OCI-LY1 (cell line): ENCODE measurements around the gene CHCHD3.

Source experiments
- H2AFZ ChIP-seq: fragments of 200-600 bp; sonication (generic), shearing (Covaris generic); 2 replicates; pipeline ENCODE4 v1.6.0; 2014; ENCODE audit warnings: antibody characterized with exemption, mild to moderate bottlenecking, low read length
- H3F3A ChIP-seq: fragments of 200-600 bp; sonication (generic), shearing (Covaris generic); 2 replicates; pipeline ENCODE4 v1.6.0; 2014; ENCODE audit warnings: mild to moderate bottlenecking, antibody characterized with exemption, low read length, moderate library complexity; ENCODE audit not compliant: insufficient read depth
- H3K27ac ChIP-seq: fragments of 200-600 bp; sonication (generic); 2 replicates; pipeline ENCODE4 v1.5.1; 2014; ENCODE audit warnings: low read length, mixed run types, mild to moderate bottlenecking, low read depth; ENCODE audit not compliant: poor library complexity, severe bottlenecking
- H3K27me3 ChIP-seq: fragments of 200-600 bp; sonication (generic); 2 replicates; pipeline ENCODE4 v1.6.0; 2014; ENCODE audit warnings: antibody characterized with exemption, mild to moderate bottlenecking, low read length, moderate library complexity; ENCODE audit not compliant: insufficient read depth
- H3K36me3 ChIP-seq: fragments of 200-600 bp; sonication (generic); 2 replicates; pipeline ENCODE4 v1.6.1; 2014; ENCODE audit warnings: mild to moderate bottlenecking, antibody characterized with exemption, low read length, moderate library complexity, mixed read lengths; ENCODE audit not compliant: insufficient read depth
- H3K4me1 ChIP-seq: fragments of 200-600 bp; sonication (generic); 2 replicates; pipeline ENCODE4 v1.5.1; 2014; ENCODE audit warnings: mild to moderate bottlenecking, low read length, moderate library complexity; ENCODE audit not compliant: insufficient read depth, severe bottlenecking
- H3K4me2 ChIP-seq: fragments of 200-600 bp; sonication (generic), shearing (Covaris generic); 2 replicates; pipeline ENCODE4 v1.6.1; 2014; ENCODE audit warnings: low read length
- H3K4me3 ChIP-seq: fragments of 200-600 bp; sonication (generic); 2 replicates; pipeline ENCODE4 v1.5.1; 2014; ENCODE audit warnings: low read length, low read depth, mild to moderate bottlenecking, mixed read lengths; ENCODE audit not compliant: poor library complexity, severe bottlenecking
- H3K79me2 ChIP-seq: fragments of 200-600 bp; shearing (Covaris generic); 2 replicates; pipeline ENCODE4 v1.6.1; 2016; ENCODE audit warnings: mixed run types, low read length, mixed read lengths; ENCODE audit not compliant: insufficient read depth
- H3K9ac ChIP-seq: fragments of 200-600 bp; sonication (generic), shearing (Covaris generic); 2 replicates; pipeline ENCODE4 v1.6.1; 2014; ENCODE audit warnings: mild to moderate bottlenecking, low read length, mixed read lengths
- H3K9me2 ChIP-seq: fragments of 200-600 bp; sonication (generic), shearing (Covaris generic); 2 replicates; pipeline ENCODE4 v1.6.1; 2014; ENCODE audit warnings: low read depth, mild to moderate bottlenecking, low read length, mixed read lengths
- H3K9me3 ChIP-seq: fragments of 200-600 bp; shearing (Covaris generic); 2 replicates; pipeline ENCODE4 v1.6.1; 2014; ENCODE audit warnings: low read length, mixed read lengths
- H4K20me1 ChIP-seq: fragments of 200-600 bp; sonication (generic), shearing (Covaris generic); 2 replicates; pipeline ENCODE4 v1.6.0; 2016; ENCODE audit warnings: mild to moderate bottlenecking, low read length; ENCODE audit not compliant: insufficient read depth
- EZH2 ChIP-seq: fragments of 200-600 bp; sonication (generic), shearing (Covaris generic); IDR thresholded peaks from 2 replicates; pipeline ENCODE4 v1.8.0; 2017; ENCODE audit warnings: borderline replicate concordance, mixed run types, mild to moderate bottlenecking, antibody characterized with exemption, low read length, moderate library complexity, mixed read lengths
- TF ChIP-seq, protein P1 (sequence below): fragments of 200-600 bp; sonication (generic), shearing (Covaris generic); IDR thresholded peaks from 2 replicates; pipeline ENCODE4 v1.5.1; 2017; ENCODE audit warnings: mild to moderate bottlenecking, antibody characterized with exemption, low read length, moderate library complexity, mixed read lengths

Gene CHCHD3

DNA sequence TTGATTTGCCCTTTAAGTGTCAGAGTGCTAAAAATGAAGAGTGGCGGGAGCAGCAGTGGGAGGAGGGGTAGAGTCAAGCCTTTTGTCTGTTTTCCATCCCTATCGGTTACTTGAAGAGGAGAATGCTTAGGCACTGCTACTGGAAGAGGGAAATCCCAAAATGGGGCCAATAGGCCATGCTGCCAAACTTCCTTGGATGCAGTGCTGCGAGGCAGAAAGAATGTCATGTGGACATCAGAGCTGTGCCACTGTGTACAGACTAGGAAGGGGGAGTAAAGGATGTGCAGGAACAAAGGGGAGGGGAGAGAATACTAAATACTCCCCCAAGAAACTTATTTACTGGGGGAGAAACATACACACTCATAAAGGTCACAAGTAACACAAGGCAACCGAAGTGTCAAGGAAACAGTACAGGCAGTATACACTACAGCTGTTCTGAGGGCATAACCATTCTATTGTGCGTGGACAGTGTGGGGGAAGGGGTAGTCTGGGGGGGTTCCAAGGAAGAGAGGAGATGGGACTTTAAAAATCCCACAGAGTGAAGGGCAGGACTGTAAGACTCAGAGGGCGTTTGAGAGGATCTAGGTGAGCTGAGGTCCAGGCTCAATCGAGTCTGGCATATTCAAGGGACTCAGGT, 276.9 kb downstream of the CHCHD3 start:
- no peak for TF ChIP-seq EZH2
- TF ChIP-seq, protein P1, sequence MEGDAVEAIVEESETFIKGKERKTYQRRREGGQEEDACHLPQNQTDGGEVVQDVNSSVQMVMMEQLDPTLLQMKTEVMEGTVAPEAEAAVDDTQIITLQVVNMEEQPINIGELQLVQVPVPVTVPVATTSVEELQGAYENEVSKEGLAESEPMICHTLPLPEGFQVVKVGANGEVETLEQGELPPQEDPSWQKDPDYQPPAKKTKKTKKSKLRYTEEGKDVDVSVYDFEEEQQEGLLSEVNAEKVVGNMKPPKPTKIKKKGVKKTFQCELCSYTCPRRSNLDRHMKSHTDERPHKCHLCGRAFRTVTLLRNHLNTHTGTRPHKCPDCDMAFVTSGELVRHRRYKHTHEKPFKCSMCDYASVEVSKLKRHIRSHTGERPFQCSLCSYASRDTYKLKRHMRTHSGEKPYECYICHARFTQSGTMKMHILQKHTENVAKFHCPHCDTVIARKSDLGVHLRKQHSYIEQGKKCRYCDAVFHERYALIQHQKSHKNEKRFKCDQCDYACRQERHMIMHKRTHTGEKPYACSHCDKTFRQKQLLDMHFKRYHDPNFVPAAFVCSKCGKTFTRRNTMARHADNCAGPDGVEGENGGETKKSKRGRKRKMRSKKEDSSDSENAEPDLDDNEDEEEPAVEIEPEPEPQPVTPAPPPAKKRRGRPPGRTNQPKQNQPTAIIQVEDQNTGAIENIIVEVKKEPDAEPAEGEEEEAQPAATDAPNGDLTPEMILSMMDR: no peak
- Histone ChIP-seq H3K79me2 (no peaks in the 10 kb centered on the region), H3K27ac (no peak overlapping the region), H3K4me3 (no peak overlapping the region), H3K4me1 (no peaks in the 10 kb centered on the region), H3K9ac (no peak overlapping the region), H3K27me3 (no peaks in the 10 kb centered on the region), H3K9me3 (no peaks in the 10 kb centered on the region), H3K36me3 (no peaks in the 10 kb centered on the region), H3F3A (no peaks in the 10 kb centered on the region), H3K4me2 (no peak overlapping the region), H3K9me2 (no peaks in the 10 kb centered on the region), H2AFZ (no peak overlapping the region), H4K20me1 (no peaks in the 10 kb centered on the region)

DNA sequence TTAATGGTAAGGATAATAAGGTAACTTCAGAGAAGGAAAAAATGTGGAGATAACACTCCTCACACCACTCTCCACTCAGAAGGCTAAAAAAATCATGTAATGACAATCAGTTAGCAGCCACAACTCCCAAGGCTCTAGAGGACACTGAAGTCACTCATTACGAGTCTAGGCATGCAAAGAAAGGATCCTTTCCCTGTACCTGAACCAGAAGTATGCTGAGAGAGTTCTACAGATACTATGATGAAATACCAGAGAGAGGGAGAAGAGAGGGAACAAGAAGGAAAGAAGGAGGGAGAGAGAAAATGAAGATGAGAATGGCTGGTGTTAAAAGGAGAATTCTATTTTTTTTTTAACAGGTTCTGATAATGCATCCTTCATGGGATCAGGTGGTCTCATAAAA, 281.4 kb downstream of the CHCHD3 start:
- no peaks in the 10 kb centered on the region for H3F3A ChIP-seq
- TF ChIP-seq EZH2: no peak
- TF ChIP-seq, protein P1: no peak
- no peak overlapping the region for H3K9ac ChIP-seq
- H4K20me1 ChIP-seq: no peaks in the 10 kb centered on the region
- no peak overlapping the region for H3K4me3 ChIP-seq
- no peaks in the 10 kb centered on the region for H3K4me1 ChIP-seq
- H3K4me2 ChIP-seq: no peak overlapping the region
- no peak overlapping the region for H3K27ac ChIP-seq
- H3K9me3 ChIP-seq: no peaks in the 10 kb centered on the region
- no peaks in the 10 kb centered on the region for H3K27me3 ChIP-seq
- no peak overlapping the region for H2AFZ ChIP-seq
- H3K9me2 ChIP-seq: no peaks in the 10 kb centered on the region
- H3K79me2 ChIP-seq: no peaks in the 10 kb centered on the region
- peaks cover 9% of the 10 kb centered on the region for H3K36me3 ChIP-seq

GRCh38 chr7:132799081-132799413, 282.8 kb downstream of the CHCHD3 start:
- Histone ChIP-seq H3K79me2 (no peaks in the 10 kb centered on the region), H3K4me2 (no peak overlapping the region), H3K4me1 (no peaks in the 10 kb centered on the region), H2AFZ (no peak overlapping the region), H3K9ac (no peak overlapping the region), H3K9me2 (no peaks in the 10 kb centered on the region), H3F3A (no peaks in the 10 kb centered on the region), H3K4me3 (no peak overlapping the region), H3K9me3 (no peaks in the 10 kb centered on the region), H3K27me3 (no peaks in the 10 kb centered on the region), H4K20me1 (no peaks in the 10 kb centered on the region), H3K36me3 (peaks cover 22% of the 10 kb centered on the region), H3K27ac (no peak overlapping the region)
- no peak for TF ChIP-seq EZH2
- TF ChIP-seq, protein P1: no peak
